ENCODE results near the gene ZNF582.
"Not testable (repeated sequence)": the region's sequence is repeated elsewhere in the genome, so short reads cannot be mapped to it uniquely, and the experiment has no call there.

GRCh38 chr19:56335371-56335770 lies 58.0 kb downstream of the ZNF582 start:
- TF ChIP-seq, protein P1, sequence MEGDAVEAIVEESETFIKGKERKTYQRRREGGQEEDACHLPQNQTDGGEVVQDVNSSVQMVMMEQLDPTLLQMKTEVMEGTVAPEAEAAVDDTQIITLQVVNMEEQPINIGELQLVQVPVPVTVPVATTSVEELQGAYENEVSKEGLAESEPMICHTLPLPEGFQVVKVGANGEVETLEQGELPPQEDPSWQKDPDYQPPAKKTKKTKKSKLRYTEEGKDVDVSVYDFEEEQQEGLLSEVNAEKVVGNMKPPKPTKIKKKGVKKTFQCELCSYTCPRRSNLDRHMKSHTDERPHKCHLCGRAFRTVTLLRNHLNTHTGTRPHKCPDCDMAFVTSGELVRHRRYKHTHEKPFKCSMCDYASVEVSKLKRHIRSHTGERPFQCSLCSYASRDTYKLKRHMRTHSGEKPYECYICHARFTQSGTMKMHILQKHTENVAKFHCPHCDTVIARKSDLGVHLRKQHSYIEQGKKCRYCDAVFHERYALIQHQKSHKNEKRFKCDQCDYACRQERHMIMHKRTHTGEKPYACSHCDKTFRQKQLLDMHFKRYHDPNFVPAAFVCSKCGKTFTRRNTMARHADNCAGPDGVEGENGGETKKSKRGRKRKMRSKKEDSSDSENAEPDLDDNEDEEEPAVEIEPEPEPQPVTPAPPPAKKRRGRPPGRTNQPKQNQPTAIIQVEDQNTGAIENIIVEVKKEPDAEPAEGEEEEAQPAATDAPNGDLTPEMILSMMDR (IDR thresholded peaks at IDR 0.05 in 8 of 11, conservative IDR thresholded peaks at IDR 0.05 in 3 of 11) = not testable (repeated sequence)
- TF ChIP-seq POLR2AphosphoS5 (IDR thresholded peaks at IDR 0.05) = not testable (repeated sequence)

Data from spleen (tissue), 7 donors.